IPS DF 4.7 (cell line): Measurements from ENCODE around the gene CBFA2T3.

Source experiments
- DNase-seq: peaks from one replicate; pipeline ENCODE4 v3.0.0-alpha.2; 2013; ENCODE audit warnings: low spot score; ENCODE audit errors: extremely low read depth

Gene CBFA2T3

DNA sequence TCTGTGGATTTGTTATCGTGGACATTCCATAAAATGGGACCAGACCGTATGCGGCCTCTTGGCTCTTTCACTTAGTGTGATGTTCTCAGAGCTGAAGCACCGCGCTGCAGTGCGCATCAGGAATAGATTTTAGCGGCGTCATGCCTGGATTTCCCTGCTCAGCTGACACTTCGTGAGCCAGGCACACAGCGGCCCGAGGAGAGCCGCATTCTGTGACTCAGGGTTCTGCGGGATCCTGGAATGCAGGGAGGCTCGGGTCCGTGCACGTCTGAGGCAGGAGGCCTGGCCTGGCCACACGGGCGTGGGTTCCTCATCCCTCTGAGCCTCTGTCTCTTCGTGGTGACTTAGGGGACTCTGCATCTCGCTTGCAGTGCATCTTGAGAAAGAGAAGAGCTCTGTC is 13.4 kb downstream of the CBFA2T3 start:
- DNase-seq, result no peak

DNA sequence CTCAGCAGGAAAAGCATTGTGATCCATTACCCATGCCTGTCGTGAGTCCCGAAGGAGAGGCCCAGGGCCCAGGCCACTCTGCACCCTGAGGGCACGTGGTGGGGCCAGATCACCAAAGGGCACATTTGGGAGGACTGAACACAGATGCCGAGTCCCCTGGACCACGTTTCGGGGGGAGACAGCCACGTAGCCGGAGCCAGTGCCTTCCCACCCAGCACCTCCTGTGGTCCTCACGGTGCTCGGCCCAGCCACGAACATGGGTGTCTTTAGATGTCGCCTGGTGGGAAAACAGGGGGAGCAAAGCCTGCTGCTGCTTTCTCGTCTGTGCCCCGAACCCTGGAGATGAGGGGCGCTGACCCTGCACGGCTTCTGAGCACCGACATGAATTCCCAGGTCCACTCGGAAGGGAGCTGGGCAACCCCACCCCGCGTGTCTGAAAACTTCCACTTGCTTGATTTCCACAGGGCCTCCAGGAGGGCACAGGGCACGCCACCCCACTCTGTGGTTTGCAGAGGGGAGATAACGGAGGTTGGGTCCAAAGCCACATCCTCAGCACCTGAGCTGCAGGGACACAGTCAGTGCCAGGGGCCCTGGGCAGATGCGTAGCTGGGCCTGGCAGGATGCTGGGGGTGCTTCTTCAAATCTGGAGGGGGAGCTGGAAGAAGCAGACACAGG is 14.4 kb downstream of the CBFA2T3 start:
- DNase-seq, result no peak

GRCh38 chr16:88961011-88961410 is 16.0 kb downstream of the CBFA2T3 start:
- no peak for DNase-seq

- DNase-seq, result no peak
These were observed 16.5 kb downstream of the CBFA2T3 start for GRCh38 chr16:88960516-88960915.

GRCh38 chr16:88959022-88959421 is 18.0 kb downstream of the CBFA2T3 start:
- DNase-seq, result no peak

GRCh38 chr16:88957887-88958577 is 19.0 kb downstream of the CBFA2T3 start:
- no peak for DNase-seq

DNA sequence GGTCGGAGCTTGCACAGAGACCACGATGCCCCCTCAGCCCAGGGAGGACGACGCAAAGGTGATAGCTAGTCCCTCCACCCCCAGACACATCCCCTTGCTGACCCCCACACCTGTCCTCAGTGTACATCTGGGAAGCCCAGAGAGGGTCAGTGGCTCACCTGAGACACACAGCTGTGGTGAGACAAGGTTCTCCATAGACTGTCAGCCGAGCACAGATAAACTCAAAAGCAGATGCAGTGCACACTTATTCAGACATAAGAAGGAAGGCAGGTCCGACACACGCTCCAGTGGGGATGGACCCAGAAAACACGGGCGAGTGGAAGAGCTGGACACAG is 19.6 kb downstream of the CBFA2T3 start:
- no peak for DNase-seq

- DNase-seq, result no peak
These were observed 20.2 kb downstream of the CBFA2T3 start for GRCh38 chr16:88956546-88957432.

DNA sequence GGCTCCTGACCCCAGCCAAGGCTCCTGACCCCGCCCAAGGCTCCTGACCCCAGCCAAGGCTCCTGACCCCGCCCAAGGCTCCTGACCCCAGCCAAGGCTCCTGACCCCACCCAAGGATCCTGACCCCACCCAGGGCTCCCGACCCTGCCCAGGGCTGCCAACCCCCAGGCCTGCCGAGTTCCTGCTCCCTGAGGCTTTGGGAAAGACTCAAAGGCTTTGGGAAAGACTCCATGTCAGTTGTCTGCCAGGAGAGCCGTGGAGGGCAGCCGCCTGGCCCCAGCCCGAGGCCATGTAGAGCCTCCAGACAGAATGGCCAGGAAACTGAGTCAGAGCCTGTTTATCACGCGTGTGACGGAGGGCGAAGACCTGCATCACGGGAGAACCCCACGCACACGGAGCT is 21.1 kb downstream of the CBFA2T3 start:
- no peak for DNase-seq

DNA sequence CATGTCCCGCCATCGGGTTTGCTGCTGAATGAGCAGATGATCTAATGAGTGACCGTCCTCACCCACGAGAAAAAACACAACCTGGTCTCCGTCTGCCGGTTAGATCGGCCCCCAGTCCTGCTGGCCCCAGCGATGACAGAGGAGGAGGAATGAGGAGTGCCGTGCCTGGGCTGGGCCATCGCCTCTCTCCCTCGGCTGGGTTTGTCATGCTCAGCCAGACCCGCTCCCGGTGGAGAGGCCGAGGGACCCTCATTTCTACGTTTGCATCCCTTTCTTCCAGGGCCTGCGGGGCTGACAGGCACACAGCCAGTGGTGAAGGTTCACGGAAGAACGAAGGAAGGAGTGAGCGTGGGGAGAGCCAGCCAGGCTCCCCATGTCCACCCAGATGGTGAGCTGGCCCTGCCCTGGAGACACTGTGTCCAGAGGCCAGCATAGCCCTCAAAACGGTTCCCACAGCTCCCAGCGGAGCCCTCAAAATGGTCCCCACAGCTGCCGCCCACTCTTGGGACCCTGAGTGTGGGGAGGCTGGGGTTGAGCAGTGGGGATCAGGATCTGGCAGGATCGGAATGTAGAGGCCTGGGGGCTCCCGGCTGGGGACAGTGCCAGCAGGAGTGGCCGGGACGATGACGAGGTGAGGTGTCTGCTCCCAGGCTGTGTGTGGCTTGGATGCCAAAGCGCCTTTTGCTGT is 23.9 kb downstream of the CBFA2T3 start:
- no peak for DNase-seq

GRCh38 chr16:88951989-88952388 is 25.0 kb downstream of the CBFA2T3 start:
- no peak for DNase-seq

DNA sequence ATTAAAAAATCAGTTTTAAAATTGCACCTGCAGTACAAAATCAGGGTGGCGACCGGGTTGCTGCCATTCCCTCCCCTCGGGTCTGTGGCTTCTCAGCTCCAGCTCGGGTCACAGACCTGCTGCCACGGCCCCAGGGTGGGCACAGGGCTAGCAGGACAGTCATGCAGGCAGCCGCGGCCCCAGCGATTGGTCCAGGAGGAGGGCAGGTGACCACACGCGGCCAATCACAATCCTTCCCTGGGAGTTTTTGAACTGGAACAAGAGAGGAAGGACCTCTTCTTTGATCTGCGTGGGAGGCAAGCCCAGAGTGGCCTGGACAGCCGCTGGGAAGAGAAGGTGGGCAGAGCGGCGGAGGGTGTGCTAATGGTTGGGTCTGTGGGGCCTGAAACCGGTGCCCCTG is 25.5 kb downstream of the CBFA2T3 start:
- no peak for DNase-seq

DNA sequence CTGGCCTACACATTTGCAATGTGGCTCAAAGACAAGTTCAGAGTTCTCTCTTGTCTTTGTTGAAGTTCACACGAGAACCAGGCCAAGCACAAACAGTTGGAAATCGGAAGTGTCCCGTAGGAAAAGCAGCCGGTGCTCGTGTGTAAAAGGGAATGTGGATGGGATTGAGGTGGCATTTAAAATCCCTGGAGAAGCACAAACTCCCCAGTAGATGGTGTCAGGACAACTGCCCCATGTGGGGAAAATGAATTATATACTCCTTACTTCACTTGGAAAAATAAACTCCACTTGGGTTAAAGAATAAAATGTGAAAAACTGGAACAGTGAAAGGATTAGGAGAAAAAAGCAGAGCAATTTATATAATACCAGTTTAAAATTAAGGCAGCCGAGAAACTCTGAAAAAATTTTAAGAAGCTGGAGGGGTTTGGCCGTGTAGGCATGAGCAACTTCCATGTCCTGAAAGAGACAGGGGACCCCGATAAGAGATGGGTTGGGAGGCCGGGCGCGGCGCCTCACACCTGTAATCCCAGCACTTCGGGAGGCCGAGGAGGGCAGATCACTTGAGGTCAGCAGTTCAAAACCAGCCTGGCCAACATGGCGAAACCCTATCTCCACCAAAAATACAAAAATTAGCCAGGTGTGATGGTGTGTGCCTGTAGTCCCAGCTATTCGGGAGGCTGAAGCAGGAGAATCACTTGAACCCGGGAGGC is 28.1 kb downstream of the CBFA2T3 start:
- no peak for DNase-seq

- DNase-seq, result no peak
These were observed 31.5 kb downstream of the CBFA2T3 start for GRCh38 chr16:88945473-88945872.

- no peak for DNase-seq
These were observed 33.3 kb downstream of the CBFA2T3 start for GRCh38 chr16:88943741-88944140.

DNA sequence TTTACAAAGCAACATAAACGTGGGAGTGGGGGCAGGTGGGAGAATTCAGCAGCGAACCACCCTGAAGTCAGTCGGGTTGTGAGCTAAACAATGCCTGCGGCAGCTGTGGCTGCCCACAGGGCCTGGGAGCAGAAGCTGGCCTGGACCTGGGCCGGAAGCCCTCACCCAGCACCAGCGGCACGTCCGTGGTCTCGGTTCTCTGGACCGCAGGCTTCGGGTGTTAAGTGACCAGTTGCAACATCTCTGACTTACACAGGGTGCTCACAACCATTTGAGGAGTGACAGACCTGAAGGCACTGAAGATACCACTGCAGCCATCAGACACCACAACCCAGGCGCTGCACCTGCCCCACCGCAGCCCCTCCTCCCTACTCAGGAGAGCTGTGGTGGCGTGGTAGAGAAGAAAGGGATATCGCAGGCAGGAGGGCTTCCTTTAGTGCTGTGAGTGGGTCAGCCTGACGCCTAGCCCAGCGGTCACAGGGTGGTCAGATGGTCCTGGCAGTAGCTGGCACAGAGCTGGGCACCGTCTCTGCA is 33.8 kb downstream of the CBFA2T3 start:
- DNase-seq, result no peak

GRCh38 chr16:88941913-88942909 is 34.8 kb downstream of the CBFA2T3 start:
- no peak for DNase-seq

DNA sequence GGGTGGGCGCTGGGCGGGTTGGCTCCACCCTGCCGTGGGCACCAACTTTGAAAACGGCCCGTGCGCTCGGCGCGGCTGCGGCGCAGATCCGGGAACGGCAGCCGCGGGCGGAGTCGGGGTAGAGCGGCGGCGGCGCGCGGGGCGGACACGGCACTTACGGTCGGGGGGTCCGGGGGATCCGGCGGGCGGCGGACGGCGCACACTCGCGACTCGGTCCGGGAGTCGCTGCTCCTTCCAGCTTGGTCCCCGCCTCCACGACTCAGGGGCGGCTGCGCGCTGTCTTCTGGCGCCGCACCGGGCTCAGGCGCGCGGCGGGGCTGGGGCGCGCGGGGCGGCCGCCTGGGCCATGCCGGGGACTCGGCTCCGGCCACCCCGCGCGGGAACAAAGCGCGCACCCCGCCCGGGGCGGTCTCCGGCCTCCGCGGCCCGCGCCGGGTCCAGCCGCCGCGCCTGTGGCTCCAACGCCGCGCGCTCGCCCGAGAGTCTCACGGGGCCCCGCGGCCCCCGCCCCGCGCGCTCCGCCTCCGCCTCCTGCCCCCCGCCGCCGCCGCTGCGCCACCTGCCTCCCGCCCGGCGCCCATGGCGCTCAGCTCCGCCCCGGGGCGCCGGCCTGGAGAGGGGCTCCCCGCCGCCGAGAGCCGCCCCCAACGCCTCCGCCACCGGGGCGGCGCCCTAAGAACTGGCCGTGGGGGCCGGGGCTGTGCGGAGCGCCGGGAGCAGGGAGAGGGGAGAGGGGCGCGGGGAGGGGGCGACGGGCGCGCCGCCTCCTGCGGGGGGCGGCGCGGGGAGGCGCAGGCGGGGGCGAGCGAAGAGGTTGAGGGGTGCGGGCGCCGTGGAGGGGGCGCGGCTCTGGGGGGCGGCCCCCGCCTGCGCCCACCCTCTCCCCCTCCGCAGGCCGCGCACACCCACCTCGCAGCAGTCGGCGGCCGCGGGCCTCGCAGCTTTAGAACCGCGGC is 35.9 kb downstream of the CBFA2T3 start:
- no peak for DNase-seq
